GM04504 (cell line): ENCODE measurements around the gene CDH15.

Source experiments
- DNase-seq: peaks from one replicate; pipeline ENCODE4 v3.0.0-alpha.2; 2012; ENCODE audit warnings: low read depth

CDH15 gene, protein sequence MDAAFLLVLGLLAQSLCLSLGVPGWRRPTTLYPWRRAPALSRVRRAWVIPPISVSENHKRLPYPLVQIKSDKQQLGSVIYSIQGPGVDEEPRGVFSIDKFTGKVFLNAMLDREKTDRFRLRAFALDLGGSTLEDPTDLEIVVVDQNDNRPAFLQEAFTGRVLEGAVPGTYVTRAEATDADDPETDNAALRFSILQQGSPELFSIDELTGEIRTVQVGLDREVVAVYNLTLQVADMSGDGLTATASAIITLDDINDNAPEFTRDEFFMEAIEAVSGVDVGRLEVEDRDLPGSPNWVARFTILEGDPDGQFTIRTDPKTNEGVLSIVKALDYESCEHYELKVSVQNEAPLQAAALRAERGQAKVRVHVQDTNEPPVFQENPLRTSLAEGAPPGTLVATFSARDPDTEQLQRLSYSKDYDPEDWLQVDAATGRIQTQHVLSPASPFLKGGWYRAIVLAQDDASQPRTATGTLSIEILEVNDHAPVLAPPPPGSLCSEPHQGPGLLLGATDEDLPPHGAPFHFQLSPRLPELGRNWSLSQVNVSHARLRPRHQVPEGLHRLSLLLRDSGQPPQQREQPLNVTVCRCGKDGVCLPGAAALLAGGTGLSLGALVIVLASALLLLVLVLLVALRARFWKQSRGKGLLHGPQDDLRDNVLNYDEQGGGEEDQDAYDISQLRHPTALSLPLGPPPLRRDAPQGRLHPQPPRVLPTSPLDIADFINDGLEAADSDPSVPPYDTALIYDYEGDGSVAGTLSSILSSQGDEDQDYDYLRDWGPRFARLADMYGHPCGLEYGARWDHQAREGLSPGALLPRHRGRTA

DNA sequence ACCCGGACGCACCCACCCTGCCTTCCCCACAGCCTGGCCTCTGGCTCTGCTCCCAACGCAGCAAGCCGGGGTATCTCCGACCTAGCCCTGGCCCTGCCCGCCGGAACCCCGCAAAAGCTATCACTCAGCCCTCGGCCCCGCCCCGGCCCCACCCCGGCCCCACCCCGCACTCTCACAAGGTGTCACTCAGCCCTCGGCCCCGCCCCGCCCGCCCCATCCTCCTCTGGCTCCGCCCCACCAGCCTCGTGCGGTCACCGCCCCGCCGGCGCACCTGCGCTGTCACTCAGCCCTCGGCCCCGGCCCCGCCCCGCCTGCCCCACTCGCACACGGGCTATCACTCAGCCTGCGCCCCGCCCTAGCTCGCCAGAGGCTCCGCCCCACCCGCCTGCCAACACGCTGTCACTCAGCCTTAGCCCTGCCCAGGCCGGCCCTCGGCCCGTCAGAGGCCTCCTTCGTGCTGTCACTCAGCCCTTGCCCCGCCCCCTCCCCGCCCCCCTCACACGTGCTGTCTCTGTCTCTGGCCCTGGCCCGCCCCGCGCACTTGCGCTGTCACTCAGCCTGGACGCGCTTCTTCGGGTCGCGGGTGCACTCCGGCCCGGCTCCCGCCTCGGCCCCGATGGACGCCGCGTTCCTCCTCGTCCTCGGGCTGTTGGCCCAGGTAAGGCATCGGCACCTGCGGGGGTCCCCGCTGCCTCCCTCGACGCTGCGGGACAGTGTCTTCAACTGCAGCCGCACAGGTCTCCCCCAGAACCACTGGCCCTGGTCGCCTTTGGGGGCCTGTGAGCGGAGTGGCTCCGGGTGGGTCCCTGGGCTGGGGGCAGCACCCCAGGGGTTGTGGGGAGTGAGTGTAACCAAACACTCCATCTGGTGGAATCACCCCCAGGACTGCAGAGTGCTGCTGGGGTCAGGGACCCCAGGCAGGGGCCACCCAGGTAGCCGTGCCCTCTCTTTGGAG lies at the start of gene CDH15:
Gene CDH15, plus strand, starts transcription at position 533 of the 955 bp plus-strand sequence. Its CDS starts 84 bp downstream, at position 617.
- DNase-seq = peak; percentile 55

DNA sequence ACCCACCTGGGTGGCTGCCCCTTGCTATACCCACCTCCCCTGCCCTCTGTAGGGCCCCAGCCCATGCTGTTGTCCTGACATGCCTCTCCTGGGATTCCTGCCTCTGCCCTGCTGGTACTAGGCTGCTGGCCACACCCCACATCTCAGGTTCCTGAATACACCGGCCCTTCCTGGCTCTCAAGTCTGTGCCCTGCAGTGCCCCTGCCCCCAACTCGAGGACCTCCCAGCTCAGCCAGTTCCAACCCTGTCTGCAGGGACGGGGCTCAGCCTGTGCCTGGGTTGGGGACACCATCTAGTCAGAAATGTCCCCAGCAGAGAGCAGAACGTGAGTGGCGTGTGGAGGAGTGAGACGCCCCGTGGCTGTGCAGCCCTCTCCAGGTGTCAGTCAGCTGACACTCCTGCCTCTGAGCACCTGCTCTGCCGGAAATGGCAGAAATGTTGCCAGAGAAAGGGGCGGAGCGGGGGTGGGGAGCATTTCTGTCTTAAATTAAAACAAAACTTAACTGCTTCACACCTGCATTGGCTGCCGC lies 49.2 kb upstream of the CDH15 start:
- no peak for DNase-seq

DNA sequence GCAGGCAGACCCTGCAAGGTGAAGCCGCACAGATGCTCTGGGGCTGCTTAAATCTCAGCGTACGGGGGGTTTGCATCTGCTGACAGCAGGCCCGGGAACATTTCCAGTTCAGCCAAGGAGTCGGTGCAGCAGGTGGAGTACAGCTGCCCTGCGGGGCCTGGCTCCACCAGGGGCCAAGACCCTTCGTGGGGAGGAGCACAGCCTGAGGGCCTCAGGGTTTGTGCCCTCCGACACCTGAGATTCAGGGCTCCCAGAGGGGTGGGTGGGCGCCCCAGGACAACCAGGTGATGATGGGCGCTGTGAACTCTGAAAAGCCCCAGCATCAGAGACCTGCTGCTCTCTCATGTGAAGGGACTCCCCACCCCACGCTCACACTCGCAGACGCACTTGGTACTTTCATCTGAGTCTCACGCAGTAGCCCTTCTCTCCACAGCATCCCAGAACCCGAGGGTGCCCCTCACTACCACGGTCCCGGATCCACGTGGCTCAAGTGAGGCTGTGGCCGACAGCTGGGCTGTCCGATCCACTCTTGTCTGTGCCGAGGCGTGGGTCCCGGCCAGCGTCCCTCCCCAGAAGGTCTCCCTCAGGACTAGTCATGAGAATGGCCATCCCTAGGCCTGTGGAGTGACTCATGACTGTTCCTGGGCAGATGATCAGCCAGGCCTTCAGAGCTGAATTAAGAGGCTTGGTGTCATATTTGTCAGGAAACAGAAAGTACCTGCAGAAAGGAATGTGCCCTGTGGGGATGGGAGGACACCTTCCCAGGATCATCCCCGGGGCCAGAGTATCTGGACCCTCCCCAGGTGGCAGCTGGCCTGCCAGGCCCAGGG lies 48.3 kb upstream of the CDH15 start:
- DNase-seq = no peak

GRCh38 chr16:89123831-89124100 lies 47.8 kb upstream of the CDH15 start:
- no peak for DNase-seq

DNA sequence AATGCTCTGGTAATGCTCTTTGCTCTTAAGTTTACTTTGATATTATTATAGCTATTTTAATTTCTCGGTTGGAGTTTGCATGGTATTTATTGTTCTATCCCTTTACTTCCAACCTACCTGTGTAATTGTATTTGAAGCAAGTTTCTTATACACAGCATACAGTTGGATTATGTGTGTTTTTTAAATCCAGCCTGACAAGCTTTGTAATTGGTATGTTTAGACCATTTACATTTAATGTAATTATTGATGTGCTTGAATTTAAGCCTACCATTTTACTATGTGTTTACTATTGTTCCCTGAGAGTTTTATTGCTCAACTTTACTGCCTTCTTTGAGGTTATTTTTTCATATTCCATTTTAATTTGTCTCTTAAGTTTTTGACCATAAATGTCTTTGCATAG lies 42.2 kb upstream of the CDH15 start:
- no peak for DNase-seq

GRCh38 chr16:89130448-89130847 lies 41.1 kb upstream of the CDH15 start:
- no peak for DNase-seq

GRCh38 chr16:89131783-89132182 lies 39.8 kb upstream of the CDH15 start:
- DNase-seq = no peak

DNA sequence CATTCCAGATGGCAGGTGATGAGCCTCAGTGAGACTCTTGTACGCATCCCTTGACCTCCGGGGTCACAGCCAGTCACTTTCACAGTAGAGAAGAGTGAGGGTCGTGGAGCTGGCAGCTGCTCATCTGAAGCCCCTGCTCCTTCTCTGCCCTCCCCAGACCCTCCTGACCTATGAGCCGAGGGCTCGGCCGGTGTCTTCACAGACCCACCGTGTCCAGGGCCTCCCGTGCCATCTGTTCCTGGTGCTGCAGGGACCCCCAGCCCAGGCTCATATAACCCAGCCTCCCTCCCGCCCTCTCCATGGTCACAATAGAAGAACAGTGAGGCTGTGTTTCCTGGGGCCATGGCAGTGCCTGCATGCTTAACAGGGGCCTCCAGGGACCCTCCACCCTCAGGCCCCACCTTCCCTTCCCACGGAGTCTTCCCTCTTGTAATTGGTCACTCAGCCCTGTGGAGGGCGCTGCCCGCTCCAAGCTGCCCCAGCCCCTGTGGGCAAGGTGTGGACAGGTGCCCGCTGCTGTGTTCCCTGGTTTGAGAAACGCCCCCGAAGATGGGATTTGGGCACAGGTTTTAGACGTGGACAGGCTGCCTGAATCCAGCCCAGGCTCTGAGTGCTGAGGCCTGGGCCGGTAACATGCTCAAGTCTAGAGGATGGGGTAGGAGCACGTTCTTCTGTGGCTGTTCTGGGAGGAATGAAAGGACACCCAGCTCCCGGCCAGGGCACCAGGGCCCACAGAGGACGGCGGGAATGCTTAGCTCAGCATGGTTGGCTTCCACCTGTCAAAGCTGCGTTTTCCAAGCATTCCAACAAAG lies 39.1 kb upstream of the CDH15 start:
- DNase-seq = no peak

DNA sequence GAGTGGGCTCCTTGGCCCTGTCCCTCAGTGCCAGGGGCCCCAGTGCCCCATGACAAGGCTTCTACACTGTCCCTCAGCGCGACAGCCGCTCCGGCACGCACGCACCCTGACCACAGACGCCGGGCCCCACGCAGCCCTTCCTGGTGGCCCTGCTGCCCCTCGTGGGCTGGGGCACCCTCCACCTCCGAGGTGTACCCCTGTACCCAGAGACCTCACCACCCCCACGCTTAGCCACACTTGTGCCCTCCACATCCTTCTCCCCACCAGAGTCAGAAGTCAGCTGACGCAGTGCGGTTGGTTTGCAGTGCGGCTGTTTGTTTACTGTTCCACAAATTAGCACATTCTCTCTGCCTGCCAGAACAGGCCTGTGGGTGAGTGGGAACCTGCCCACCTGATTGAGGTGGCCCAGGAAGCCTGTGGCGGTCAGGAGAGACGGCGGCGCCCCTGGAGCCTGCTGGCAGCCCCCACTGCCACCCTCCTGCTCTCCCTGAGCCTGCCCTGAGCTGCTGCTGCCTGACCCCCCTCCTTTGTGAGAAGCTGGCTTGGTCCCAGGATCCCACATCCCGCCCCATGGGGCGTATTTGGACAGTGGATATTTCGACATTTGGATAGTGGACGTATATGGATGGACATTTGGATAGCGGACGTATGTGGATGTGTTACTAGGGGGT lies 38.0 kb upstream of the CDH15 start:
- DNase-seq = no peak

GRCh38 chr16:89134269-89134668 lies 37.3 kb upstream of the CDH15 start:
- no peak for DNase-seq

DNA sequence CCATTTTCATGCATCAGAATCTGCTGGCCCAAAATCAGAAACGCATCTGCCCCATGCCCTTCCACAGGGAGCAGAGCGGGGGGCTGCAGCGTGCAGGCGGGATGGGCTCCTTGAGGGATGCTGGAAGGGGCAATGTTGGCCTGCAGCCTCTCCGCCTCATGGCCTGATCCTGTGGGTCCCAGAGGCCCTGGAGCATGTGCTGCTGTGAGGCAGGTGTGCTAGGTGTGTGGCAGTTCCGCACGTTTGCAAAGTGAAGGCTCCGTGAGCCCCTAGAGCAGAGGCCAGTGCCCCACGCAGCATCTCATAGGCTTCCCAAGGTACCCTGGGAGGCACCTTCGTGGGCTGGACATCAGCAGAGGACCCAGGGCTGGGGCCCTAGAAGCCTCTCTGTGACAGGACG lies 36.4 kb upstream of the CDH15 start:
- DNase-seq = no peak

DNA sequence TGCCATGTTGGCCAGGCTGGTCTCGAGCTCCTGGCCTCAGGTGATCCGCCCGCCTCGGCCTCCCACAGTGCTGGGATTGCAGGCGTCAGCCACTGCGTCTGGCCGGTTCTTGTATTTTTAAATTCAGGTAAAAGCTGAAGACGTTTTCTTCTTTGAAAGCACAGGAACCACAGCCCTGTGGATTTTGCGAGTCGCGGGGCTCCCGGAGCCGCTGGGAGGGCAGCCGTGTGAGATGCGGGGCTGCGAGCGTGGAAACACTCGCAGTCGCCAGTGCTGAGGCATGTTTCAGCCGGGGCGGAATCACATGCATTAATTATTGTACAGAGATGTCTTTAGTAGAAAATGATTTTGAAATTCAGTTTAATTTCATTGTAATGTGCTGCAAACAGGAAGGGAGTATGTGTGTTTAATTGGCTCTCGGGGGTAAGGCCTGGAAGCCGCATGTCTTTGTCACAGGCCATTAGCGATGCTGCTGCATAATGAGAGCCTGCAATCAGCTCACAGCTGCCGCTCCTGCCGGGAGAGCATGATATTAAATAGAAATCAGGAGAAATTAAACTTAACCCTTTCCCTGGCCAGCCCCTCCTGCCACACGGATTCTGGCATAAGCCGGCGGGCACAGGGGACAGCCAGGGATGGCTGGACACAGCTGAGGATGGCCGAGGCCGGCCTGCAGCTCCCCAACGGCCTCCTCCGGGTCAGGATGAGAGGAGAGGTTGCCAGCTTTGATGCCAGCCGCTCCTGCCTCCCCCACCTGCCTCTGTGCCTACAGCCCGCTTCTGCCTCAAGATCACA lies 35.4 kb upstream of the CDH15 start:
- DNase-seq = no peak

GRCh38 chr16:89136931-89137330 lies 34.6 kb upstream of the CDH15 start:
- no peak for DNase-seq

- DNase-seq = no peak
These were observed 33.7 kb upstream of the CDH15 start for GRCh38 chr16:89137666-89138512.

DNA sequence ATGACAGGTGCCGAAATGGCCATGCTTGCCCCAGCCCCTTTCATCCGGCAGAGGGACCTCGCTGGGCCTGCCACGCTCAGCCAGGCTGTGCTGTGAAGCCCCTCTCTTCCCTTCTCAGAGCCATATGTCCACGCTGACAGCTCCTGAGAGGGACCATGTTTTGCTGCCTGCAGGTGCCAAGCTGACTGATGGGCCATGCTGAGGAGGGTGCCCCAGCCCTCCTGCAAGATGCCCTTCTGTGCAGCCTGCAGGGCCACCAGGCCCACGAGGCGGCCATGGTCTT lies 33.1 kb upstream of the CDH15 start:
- DNase-seq = no peak

DNA sequence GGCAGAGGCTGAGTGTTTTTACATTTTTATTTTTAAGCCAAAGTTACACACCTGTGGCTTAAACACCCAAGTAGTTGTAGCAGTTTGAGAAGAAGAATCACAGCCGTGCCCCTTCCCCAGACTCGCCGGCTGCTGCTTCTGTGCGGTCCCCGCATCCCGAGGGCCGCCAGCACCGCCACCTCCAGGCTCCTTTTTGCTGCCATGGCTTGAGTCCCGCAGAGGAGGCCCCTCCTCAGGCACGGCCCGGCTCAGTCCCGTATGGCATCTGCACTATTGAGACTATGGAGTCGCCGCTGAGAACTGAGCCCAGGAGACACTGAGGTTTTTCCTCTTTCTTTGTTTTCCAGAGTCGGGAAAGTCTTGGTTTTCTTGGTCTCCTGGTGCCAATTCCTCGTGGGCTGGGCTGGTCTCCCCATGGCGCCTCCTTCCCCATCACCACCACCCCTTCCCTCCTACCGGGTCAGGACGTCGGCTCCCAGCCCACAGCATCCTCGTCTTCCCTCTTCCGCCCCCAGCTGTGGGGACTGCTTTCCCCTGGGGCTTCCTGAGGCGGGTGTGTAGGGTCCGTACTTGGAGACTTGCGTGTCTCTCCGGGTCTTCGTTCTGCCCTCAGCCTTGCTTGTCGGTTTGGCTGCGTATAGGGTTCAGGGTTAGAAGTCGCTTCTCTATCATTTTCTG lies 32.6 kb upstream of the CDH15 start:
- DNase-seq = no peak

DNA sequence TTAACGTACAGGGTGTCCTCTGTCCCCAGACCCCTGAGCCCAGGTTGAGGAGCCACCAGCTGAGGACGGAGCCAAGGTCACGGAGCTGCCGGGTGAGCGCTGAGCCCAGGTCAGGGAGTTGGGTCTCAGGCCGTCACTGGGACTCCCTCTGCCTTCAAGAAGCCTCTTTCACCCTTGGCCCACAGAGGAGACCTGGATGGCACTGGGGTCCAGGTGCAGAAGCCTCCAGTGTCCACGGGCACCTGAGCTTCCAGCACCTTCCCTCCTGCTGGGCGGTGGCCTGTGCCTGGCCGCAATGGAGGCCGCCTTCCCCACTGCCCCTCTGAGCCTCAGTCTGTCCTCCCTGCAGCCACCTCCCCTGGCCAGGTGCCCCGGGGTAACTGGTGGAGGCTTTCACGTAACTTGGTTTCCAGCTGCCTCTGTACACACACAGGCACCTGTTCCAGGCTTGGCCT lies 31.6 kb upstream of the CDH15 start:
- no peak for DNase-seq

DNA sequence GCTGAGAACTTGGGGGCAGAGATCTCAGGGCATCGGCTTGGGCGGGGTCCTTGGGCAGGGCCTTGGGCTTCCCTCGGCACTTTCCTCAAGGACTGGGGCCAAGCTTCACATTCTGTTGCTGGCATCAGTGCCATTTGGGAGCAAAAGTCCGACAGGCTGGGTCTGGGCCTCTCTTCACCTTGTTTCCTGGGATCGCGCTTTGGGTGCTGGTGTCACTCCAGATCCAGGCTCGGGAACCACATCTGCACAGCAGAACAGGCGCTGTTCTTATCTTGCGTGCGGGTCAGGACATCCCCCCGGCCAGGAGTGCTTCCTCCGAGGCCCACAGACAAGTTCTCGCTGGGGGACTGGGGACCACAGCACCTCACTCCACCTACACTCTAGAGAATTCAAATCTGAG lies 31.1 kb upstream of the CDH15 start:
- DNase-seq = no peak
